Mesenteric fat pad (tissue), 1 donor: Measurements from ENCODE around the gene PIGX. TPM values are rescaled to one million over a fixed set of nuclear protein-coding genes. Genes with fewer than 3 reads are reported as not detected.

ENCODE experiments used
- DNase-seq: peaks from one replicate; pipeline ENCODE4 v3.0.0-alpha.2; 2020; ENCODE audit warnings: low spot score
- total RNA-seq: library from RNA; stranded (reverse); fragmentation: NEBNext Ultra II Directional; extraction: Animal tissue kit (Norgen Biotek cat#: 25700); gene quantifications from one replicate; pipeline ENCODE4 v1.2.1, GENCODE V29; 2021
- donor health status: DM: yes; HTN: yes; CAD: no.

PIGX gene
- total RNA-seq, 1 donor from 2014 or later, result 20.7 TPM

DNA sequence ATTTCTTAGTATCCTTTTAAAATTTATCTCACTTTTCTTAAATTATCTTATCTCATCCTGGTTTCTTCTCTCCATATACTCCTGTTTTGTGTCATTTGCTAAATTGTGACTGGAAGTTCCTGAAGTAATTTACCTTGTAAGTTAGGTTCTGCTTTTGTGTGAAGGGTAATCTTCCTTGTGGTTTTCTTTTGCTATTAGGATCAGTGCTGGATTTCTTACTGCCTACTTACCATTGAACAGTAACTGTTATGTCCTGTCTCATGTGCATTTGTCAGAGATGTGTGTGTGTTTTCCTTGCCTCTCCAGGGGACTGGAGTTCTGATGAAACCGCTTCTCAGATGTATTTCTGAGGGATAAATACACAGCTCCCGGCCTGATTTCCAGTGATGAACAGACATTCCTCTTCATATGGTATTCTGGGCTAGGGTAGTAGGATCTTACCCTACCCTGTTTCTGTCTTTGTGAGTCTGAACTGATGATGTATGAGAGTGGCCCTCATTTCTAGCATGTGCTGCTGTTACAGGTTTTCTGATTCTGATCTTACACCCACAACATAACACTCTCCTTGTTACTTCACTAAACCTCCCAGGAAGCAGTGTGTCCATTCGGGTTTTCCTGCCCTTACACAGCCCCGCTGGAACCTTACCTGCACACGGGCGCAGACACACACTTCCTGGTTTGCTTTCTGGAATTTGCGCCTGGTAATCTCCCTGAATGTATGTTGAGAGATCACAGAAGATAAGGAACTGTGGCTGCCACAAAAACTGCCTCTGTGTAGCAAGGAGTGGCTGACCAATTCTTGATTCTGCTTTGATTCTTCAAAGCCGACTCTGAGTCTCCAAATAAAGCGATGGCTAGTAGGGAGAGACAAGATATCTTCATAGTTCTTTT is 42.2 kb downstream of the PIGX start:
- DNase-seq, result no peak

DNA sequence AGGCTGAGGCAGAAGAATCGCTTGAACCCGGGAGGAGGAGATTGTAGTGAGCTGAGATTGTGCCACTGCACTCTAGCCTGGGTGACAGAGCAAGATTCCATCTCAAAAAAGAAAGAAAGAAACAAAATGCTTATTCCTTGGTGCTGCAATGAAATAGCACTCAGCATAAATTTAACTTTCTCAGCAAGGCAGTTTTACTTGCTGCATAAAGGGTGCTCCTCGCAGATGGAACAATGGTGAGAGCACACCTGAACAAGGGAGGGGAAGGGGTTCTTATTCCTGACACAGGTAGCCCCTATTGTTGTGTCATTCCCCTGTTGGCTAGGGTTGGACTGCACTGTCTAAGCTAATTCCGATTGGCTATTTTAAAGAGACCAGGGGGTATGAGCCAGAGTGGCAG is 44.6 kb downstream of the PIGX start:
- no peak for DNase-seq

DNA sequence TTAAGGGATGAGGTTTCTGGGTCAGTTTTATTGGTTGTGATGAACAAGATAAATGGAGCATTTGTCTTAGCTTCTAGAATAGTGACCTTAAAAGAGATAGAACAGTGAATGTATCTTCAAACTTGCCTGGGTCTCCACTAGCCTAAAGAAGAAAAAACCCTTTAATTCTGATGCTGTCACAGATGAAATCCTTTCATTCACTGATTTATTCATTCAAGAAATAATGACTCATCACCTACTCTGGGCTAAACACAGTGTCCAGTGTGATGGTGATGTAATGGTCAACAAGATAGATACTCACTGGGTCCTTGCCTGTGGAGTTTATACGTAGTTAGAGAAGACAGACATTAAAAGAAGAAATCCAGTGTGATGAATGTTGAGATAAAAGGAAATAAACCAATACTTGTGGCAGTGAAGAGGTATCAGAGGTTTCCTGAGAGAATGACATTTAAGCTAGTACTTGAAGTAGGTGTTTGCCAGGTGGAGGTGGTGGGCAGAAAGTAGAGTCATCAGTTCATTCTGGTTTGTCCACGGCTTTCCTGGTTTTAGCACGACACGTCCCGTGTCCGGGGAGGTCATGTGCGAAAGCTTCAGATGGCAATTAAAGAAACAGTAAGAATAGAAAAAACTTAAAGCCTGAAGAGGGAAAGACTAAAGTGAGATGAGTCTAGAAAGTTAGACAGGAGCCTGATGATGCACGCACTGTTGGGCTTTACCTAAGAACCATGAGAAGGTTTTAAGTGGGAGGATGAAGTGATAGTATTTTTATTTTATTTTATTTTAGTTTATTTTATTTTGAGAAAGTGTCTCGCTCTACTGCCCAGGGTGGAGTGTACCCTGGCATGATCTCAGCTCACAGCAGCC is 45.9 kb downstream of the PIGX start:
- no peak for DNase-seq

DNA sequence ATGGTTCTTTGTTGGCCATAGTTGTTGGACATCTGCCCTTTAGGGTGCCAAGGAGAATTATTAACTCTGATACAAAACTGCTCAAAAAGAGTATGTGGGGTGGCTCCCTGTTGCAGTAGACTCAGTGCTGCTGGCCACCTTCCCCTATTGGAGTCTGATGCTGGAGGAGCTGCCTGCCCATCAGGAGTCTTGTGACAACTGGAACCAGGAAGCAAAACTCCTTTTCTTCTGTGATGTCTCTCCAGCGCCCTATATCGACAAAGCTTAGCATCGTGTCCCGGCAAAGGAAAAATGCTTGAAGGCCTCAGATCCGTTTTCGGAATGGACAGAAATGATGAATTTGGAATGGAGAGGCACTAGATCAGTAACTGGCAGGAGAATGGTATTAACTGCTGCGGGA is 51.0 kb downstream of the PIGX start:
- DNase-seq, result no peak

DNA sequence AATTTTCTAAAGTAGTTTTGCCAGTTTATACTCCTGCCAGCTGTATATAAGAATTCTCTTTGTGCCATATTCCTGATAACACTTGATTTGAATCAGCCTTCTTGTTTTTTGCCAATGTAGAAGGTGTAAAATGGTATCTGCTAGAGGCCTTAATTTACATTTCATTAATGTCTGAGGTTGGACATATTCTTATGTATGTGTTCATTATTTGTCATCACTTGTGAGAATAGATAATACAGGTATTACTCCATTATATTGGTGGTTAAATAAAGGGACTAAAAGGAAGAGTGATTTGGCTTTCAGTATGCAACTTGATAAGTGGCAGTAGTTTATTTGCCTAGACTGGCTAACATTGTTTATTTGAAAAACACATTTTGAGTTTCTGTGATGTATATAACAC is 53.3 kb downstream of the PIGX start:
- DNase-seq, result no peak

DNA sequence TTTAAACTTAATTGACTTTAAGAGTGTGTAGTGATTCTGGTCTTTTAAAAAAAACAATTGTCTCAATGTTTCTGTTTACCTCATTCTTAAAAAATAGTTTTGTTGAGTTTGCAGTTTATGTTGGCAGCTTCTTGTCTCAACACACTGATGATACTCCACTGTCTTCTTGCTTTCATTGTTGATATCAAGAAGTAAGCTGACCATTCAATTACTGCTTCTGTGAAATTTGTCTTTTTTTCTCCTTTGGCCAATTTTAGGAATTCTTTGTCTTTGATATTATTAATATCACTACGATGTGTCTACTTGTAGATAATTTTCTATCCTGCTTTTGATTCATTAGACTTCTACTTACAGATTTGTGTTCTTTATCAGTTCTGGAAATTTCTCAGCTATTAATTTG is 58.9 kb downstream of the PIGX start:
- DNase-seq, result no peak

DNA sequence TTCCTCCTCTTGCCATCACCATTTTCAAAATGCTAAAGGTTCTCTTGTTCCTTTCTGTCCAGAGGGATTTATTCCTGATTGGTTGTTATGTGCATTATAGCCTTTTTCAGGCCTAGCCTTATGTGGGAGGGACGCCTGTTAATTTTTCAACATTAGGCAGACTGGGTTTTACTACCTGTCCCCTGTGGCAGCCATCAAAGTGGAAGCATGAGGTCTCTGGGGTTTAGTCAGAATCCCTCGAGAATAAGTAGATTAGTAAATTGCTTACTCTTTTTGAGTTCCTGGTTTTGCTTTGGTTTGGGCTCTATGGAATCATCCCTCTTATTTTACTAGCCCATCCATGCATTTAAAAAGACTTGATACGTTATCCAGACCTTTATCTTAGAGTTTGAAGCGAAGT is 59.9 kb downstream of the PIGX start:
- DNase-seq, result no peak

DNA sequence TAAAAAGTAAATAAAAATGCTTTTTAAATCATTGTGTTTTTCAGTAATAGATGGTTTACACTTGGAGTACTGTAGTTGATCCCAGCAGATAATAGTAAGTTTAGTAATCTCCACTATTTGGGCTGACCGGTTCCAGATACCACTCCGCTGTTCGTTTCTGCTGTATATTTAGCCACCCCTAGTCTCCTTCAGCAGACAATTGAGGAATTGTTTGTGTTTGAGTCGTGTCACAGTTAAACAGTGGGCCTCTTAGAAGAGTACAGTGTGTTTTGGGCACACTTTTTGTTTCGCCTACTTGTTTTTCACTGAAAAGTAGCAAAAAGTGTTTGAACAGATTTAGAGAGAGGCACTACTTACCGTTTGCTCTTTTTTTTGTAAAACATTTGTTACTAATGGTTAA is 60.7 kb downstream of the PIGX start:
- DNase-seq, result no peak

DNA sequence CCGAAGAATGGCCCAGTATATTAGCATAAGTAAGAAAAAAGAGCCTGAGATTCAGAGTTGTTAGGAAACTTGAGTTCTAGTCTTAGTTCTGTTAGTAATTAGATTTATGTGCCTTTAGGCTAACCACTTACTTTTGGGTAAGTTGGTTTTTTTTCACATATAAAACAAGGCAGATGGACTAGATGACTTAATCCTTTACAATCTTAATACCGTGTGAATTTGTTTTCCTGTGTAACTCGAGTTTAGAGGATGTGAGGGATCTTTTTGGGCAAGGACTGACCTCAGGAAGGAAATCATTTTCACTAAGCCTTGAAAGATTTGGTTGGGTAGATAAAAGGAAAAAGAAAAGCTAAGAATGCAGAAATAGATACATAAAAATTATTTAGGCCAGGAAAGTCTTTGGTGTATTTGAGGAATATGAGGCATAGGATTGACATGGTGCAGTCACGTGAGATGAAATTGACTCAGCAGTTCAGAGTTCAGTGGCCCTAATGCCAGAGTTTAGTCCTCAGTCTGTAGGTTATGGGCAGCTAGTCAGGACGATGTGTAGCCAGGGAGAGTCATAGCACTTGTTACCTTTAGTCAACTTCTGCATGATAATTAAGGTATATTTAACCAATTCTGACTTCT is 62.1 kb downstream of the PIGX start:
- DNase-seq, result no peak

DNA sequence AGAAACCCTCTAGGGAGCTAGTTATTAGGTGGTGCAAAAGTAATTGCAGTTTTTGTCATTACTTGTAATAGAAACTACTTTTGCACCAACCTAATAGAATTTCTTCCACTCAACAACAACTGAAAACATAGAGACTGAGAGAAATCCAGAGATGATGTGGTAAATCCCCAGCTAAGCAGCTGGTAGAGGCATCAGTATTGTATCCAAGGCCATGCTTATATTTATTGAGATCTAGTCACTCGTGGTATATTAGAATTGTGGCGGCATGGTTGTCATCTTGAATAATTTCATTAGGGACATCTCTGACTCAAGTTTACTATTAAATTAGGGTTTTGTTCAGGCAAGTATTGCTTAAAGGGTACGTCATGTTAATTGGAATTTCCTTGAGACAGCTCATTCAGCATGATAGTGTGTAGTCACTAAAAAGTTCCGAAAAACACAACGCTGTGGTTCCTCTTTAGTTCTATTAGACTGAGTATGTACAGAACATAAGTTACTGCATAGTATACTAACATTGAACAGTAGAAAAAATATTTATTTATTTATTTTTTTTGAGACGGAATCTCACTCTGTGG is 62.8 kb downstream of the PIGX start:
- DNase-seq, result no peak

DNA sequence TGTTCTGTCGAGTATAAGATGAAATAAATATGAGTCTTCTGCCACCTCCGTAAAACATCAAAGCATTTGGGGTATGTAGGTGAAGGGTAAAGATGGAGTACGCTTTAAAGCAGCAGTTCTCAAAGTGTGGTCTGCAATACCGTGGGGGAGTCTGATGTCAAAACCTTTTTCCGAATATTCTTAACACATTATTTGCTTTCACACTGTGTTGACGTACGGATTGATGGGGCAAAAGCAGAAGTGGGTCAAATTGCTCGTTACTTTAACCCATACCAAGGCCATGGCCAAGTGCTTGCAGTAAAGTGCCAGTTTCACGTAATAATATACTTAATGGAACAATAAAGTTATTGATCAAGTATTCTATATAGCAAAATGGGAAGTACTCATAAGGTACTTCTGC is 63.8 kb downstream of the PIGX start:
- DNase-seq, result no peak

DNA sequence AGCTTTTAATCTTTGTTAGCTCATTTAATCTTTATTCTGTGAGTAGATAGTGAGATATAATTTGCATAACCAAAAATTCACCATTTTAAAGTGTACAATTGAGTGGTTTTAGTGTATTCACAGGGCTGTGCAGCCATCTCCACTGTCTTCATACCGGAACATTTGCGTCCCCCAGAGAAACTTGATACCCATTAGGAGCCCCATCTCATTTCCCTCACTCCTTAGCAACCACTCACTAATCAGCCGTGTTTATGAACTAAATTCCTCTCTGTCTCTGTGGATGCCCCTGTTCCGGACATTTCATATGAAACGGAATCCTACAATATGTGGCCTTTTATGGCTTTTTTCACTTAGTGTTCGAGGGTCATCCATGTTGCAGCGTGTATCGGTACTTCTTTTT is 65.7 kb downstream of the PIGX start:
- no peak for DNase-seq

DNA sequence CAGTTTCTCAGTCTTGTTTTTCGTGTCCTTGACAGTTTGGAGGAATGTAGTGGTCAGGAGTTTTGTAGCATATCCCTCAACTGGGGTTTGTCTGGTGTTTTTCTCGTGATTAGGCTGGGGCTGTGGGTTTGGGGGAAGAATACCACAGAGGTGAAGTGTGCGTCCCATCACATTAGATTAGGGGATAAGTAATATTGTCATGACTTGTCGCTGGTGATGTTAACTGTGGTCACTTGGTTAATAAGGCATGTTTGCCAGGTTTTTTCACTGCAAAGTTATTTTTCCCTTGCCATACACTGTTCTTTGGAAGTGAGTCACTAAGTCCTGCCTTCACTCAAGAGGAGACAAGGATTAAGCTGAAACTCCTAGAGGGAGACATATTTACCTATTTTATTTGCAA is 66.6 kb downstream of the PIGX start:
- no peak for DNase-seq

DNA sequence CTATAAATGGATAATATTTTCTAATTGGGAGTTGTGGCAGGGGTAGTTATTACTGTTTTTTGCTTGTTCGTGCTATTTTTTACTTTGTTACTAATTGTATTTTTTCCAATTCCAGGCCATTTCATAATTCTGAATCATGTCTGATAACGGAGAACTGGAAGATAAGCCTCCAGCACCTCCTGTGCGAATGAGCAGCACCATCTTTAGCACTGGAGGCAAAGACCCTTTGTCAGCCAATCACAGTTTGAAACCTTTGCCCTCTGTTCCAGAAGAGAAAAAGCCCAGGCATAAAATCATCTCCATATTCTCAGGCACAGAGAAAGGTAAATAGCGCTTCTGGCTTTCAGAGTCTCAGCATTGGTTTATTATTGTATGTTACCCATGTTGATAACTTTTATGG is 70.3 kb downstream of the PIGX start:
- no peak for DNase-seq

Other genes starting within 250 kb of the PIGX start
- 29.1 TPM for gene RNF168, start 208.6 kb upstream of the PIGX start, total RNA-seq
- not detected for gene SMCO1, start 197.0 kb upstream of the PIGX start, total RNA-seq
- gene WDR53, start 143.8 kb upstream of the PIGX start, total RNA-seq, result 7.3 TPM
- gene FBXO45, start 143.7 kb upstream of the PIGX start, total RNA-seq, result 7.7 TPM
- 20.7 TPM for gene NRROS, start 72.7 kb upstream of the PIGX start, total RNA-seq
- gene CEP19, start 127 bp upstream of the PIGX start, total RNA-seq, result 1.3 TPM
- 105 TPM for gene PAK2, start 27.5 kb downstream of the PIGX start, total RNA-seq
- gene SENP5, start 155.5 kb downstream of the PIGX start, total RNA-seq, result 38.2 TPM
- gene NCBP2, start 230.2 kb downstream of the PIGX start, total RNA-seq, result 55.9 TPM